HTERT RPE-1 (cell line): ENCODE data around the gene BAG1.

ENCODE experiments used
- in situ Hi-C: fragments of 300-500 bp; cut with MboI; formaldehyde crosslinking; loops from 4 replicates; pipeline ENCODE4 v1.14.3; 2020; ENCODE audit warnings: low sequenced_read_pairs

The BAG1 gene

GRCh38 chr9:33222031-33222430, 42.5 kb downstream of the BAG1 start:
- in situ Hi-C loops: no loop called here

DNA sequence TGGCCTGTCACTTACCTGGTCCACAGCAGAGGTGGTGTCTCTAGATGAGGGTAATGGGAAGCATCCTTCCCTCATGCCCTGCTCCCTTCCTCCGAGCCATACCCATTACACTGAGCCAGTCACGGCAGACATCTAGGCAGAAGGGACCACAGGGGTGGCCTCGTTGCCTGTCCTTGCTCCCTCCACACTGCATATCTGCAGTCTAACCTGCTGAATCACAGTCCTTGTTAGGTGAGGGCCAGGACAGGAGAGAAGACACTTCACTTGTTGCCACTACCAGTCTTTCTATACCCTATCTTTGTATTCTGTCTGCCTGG, 43.0 kb downstream of the BAG1 start:
- in situ Hi-C loops: no loop called here

DNA sequence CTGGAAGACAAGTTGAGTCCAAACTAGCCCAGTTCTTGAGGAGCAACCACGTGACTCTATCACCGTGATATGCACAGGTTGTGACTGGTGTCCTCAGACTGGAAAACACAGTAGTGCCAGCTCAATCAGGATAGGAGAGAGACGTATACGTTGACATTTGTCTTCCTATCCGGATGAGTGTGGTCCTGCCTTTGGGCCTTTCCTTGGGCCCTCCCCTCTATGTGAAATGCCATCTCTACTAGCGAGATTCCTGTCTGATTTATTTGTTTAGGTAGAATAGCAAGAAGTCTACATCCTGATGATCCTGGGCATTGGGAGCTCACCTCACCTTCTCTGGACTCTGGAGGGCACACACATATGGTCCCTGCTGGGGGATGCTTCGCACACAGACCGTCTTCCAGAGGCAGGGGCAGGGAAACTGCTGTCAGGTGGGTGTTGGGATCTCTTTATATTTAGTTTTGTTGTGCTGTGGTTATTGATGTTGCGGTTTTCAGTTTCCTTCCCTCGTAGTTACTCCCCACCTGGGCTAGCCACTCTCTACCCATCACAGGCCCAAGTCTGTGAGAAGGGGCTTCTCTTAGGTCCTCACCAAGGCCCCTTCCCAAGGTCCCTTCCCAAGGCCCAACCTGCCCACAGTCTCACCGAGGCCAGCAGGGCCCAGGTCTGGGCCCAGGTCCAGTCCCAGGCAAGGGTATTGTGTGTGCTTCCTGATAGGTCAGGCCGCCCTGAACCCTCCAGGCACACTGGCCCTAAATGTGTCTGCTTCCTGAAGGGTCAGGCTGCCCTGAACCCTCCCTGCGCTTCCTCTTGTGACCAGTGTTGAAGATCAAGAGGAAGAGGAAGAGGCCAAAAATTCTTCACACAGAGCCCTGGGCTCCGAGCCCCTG, 43.6 kb downstream of the BAG1 start:
- in situ Hi-C loops: no loop called here

GRCh38 chr9:33211695-33212393, 52.7 kb downstream of the BAG1 start:
- in situ Hi-C loops: no loop called here

GRCh38 chr9:33210006-33210715, 54.3 kb downstream of the BAG1 start:
- in situ Hi-C loops: no loop called here

- in situ Hi-C loops: no loop called here
Measured at GRCh38 chr9:33209394-33209793, 55.1 kb downstream of the BAG1 start.

GRCh38 chr9:33202552-33203201, 61.8 kb downstream of the BAG1 start:
- in situ Hi-C loops: no loop called here
